ENCODE results near the gene B3GAT3. TPM values are rescaled to one million over a fixed set of nuclear protein-coding genes. Genes with fewer than 3 reads are reported as not detected.

The B3GAT3 gene
- total RNA-seq, 4 donors from 2014 or later = 17.7 to 50.4 (median 23.1) TPM

GRCh38 chr11:62613291-62613778, 8.5 kb downstream of the B3GAT3 start:
- TF ChIP-seq CTCF (IDR thresholded peaks at IDR 0.05) (no peak), POLR2A (IDR thresholded peaks at IDR 0.05) (peak in 1 of 2 donors; percentile 4)
- no peak for DNase-seq
- Histone ChIP-seq H3K27ac (peak overlapping the region; percentile 93 to 99), H3K36me3 (no peaks in the 10 kb centered on the region), H3K27me3 (no peaks in the 10 kb centered on the region), H3K4me1 (peaks cover 0 to 10% of the 10 kb centered on the region in 2 donors), H3K9me3 (no peaks in the 10 kb centered on the region), H3K4me3 (peak overlapping the region in 1 of 2 donors; percentile 97)
- intact Hi-C loops (cut with DNase I; ENCODE audit: low total_unique reads) = no loop called here

- intact Hi-C loops (cut with DNase I; ENCODE audit: low total_unique reads) = no loop called here
These were observed 9.2 kb downstream of the B3GAT3 start, which contains the start of the genes EML3 and ROM1 for GRCh38 chr11:62612366-62613290. EML3 (minus strand) TSS chr11:62612775; CDS start chr11:62612457, 318 bp downstream. ROM1 (plus strand) TSS chr11:62613257; CDS start chr11:62613282, 25 bp downstream.

GRCh38 chr11:62611705-62612365, 10.0 kb downstream of the B3GAT3 start:
- intact Hi-C loops (cut with DNase I; ENCODE audit: low total_unique reads) = no loop called here
- DNase-seq = peak; percentile 74
- Histone ChIP-seq H3K27ac (peak overlapping the region; percentile 93 to 99), H3K4me3 (peak overlapping the region; percentile 44 to 97), H3K36me3 (no peaks in the 10 kb centered on the region), H3K9me3 (no peaks in the 10 kb centered on the region), H3K27me3 (no peaks in the 10 kb centered on the region), H3K4me1 (peaks cover 0 to 10% of the 10 kb centered on the region in 2 donors)
- TF ChIP-seq POLR2A (IDR thresholded peaks at IDR 0.05) (peak in 1 of 2 donors; percentile 9), CTCF (IDR thresholded peaks at IDR 0.05) (peak in 1 of 4 experiments; percentile 14)

More at GRCh38 chr11:62612366-62613290, 9.2 kb downstream of the B3GAT3 start, which contains the start of the genes EML3 and ROM1:
- Histone ChIP-seq H3K36me3 (no peaks in the 10 kb centered on the region), H3K27me3 (no peaks in the 10 kb centered on the region), H3K27ac (peak within 1 kb of the TSS; percentile 93 to 99), H3K4me1 (peaks cover 0 to 10% of the 10 kb centered on the region in 2 donors), H3K9me3 (no peaks in the 10 kb centered on the region), H3K4me3 (peak within 1 kb of the TSS; percentile 44 to 97)
- peak; percentile 94 to 95 for DNase-seq
- TF ChIP-seq POLR2A (IDR thresholded peaks at IDR 0.05) = peak in 1 of 2 donors; percentile 32
- peak; percentile 71 to 99 (median 86) for TF ChIP-seq CTCF (IDR thresholded peaks at IDR 0.05)

GRCh38 chr11:62610814-62611704, 10.7 kb downstream of the B3GAT3 start:
- intact Hi-C loops (cut with DNase I; ENCODE audit: low total_unique reads) = no loop called here
- Histone ChIP-seq H3K27me3 (no peaks in the 10 kb centered on the region), H3K4me1 (peaks cover 0 to 10% of the 10 kb centered on the region in 2 donors), H3K9me3 (no peaks in the 10 kb centered on the region), H3K36me3 (no peaks in the 10 kb centered on the region), H3K27ac (peak overlapping the region; percentile 93 to 99), H3K4me3 (peak overlapping the region; percentile 44 to 97)
- TF ChIP-seq POLR2A (IDR thresholded peaks at IDR 0.05) = no peak
- TF ChIP-seq CTCF (IDR thresholded peaks at IDR 0.05) = no peak
- no peak for DNase-seq
